Ureter (tissue), 1 donor: ENCODE results near the gene GNG7. TPM values are rescaled to one million over a fixed set of nuclear protein-coding genes. Genes with fewer than 3 reads are reported as not detected.
"Not testable (repeated sequence)": the region's sequence is repeated elsewhere in the genome, so short reads cannot be mapped to it uniquely, and the experiment has no call there.

Experiments
- DNase-seq: peaks from one replicate; pipeline ENCODE4 v3.0.0-alpha.2; 2020; ENCODE audit warnings: low spot score
- total RNA-seq: library from RNA; stranded (reverse); gene quantifications from one replicate; pipeline ENCODE4 v1.2.4, GENCODE V29; 2023
- donor health status: DM: yes; HTN: yes; CAD: no.

GNG7 gene
- total RNA-seq, 1 donor from 2014 or later = 6.2 TPM

GRCh38 chr19:2484178-2484937 lies 218.1 kb downstream of the GNG7 start:
- DNase-seq = no peak

GRCh38 chr19:2483484-2484151 lies 218.9 kb downstream of the GNG7 start:
- no peak for DNase-seq

GRCh38 chr19:2483084-2483483 lies 219.4 kb downstream of the GNG7 start:
- DNase-seq = no peak

- no peak for DNase-seq
These were observed 220.0 kb downstream of the GNG7 start for GRCh38 chr19:2482354-2483038.

- DNase-seq = no peak
These were observed 221.0 kb downstream of the GNG7 start for GRCh38 chr19:2481466-2481865.

GRCh38 chr19:2479556-2480194 lies 222.8 kb downstream of the GNG7 start:
- DNase-seq = no peak

- peak; percentile 88 for DNase-seq
These were observed 223.5 kb downstream of the GNG7 start for GRCh38 chr19:2478756-2479555.

GRCh38 chr19:2478278-2478755 lies 224.2 kb downstream of the GNG7 start:
- DNase-seq = peak; percentile 85

- no peak for DNase-seq
These were observed 224.7 kb downstream of the GNG7 start for GRCh38 chr19:2477732-2478191.

GRCh38 chr19:2477141-2477710 lies 225.3 kb downstream of the GNG7 start:
- DNase-seq = no peak

GRCh38 chr19:2476451-2477140 lies 225.9 kb downstream of the GNG7 start:
- no peak for DNase-seq

GRCh38 chr19:2475702-2476450 lies 226.6 kb downstream of the GNG7 start, which contains the start of gene GADD45B:
TSS of gene GADD45B (plus strand) at chr19:2476127. CDS start at chr19:2476359, 232 bp downstream.
- peak; percentile 99 for DNase-seq

GRCh38 chr19:2475018-2475701 lies 227.3 kb downstream of the GNG7 start:
- no peak for DNase-seq

- DNase-seq = peak; percentile 86
These were observed 228.1 kb downstream of the GNG7 start for GRCh38 chr19:2474232-2475017.

- DNase-seq = not testable (repeated sequence)
These were observed 232.6 kb downstream of the GNG7 start for GRCh38 chr19:2469915-2470200.

- no peak for DNase-seq
These were observed 233.2 kb downstream of the GNG7 start for GRCh38 chr19:2469102-2469914.

- DNase-seq = no peak
These were observed 233.9 kb downstream of the GNG7 start for GRCh38 chr19:2468596-2468995.
